Ishikawa (cell line): ENCODE results near the gene SKI.

Experiments used
- CEBPB ChIP-seq: IDR thresholded peaks from 2 replicates; pipeline ENCODE4 v1.6.1; 2012
- EGR1 ChIP-seq: IDR thresholded peaks from 2 replicates; pipeline ENCODE4 v1.6.1; 2012
- EP300 ChIP-seq: IDR thresholded peaks from 2 replicates; pipeline ENCODE4 v1.6.1; 2012; ENCODE audit warnings: borderline replicate concordance
- FOXM1 ChIP-seq: IDR thresholded peaks from 2 replicates; pipeline ENCODE4 v1.6.1; 2012; ENCODE audit warnings: low read depth, borderline replicate concordance
- MAX ChIP-seq: IDR thresholded peaks from 2 replicates; pipeline ENCODE4 v1.6.1; 2012
- NFIC ChIP-seq: IDR thresholded peaks from 2 replicates; pipeline ENCODE4 v1.6.1; 2012
- RAD21 ChIP-seq: IDR thresholded peaks from 2 replicates; pipeline ENCODE4 v1.6.1; 2012; ENCODE audit warnings: low read depth
- REST ChIP-seq: IDR thresholded peaks from 2 replicates; pipeline ENCODE4 v1.6.1; 2012; ENCODE audit warnings: low read depth, mild to moderate bottlenecking
- TAF1 ChIP-seq: IDR thresholded peaks from 2 replicates; pipeline ENCODE4 v1.6.1; 2012; ENCODE audit warnings: low read depth, mild to moderate bottlenecking
- TCF12 ChIP-seq: IDR thresholded peaks from 2 replicates; pipeline ENCODE4 v1.6.1; 2012; ENCODE audit warnings: low read depth
- TEAD4 ChIP-seq: IDR thresholded peaks from 2 replicates; pipeline ENCODE4 v1.6.1; 2012
- USF1 ChIP-seq: IDR thresholded peaks from 2 replicates; pipeline ENCODE4 v1.6.1; 2012
- YY1 ChIP-seq: IDR thresholded peaks from 2 replicates; pipeline ENCODE4 v1.6.1; 2012; ENCODE audit warnings: low read depth
- ZBTB7A ChIP-seq: IDR thresholded peaks from 2 replicates; pipeline ENCODE4 v1.6.1; 2012; ENCODE audit warnings: low read depth

- no peak for TF ChIP-seq MAX
- no peak for TF ChIP-seq YY1
- no peak for TF ChIP-seq EP300
- TF ChIP-seq CEBPB, result no peak
- TF ChIP-seq TEAD4, result no peak
- TF ChIP-seq TCF12, result no peak
- TF ChIP-seq REST, result no peak
- 0 out of 2 replicates have a peak, but pooled peaks have one; percentile 51 for TF ChIP-seq ZBTB7A
- no peak for TF ChIP-seq RAD21
- TF ChIP-seq EGR1, result no peak
- no peak for TF ChIP-seq USF1
- no peak for TF ChIP-seq NFIC
- no peak for TF ChIP-seq TAF1
- no peak for TF ChIP-seq FOXM1
Measured at GRCh38 chr1:2320760-2321667, 92.9 kb downstream of the SKI start.
